GM21526 (cell line): ENCODE results near the gene SUPT4H1.

Source experiments
- ATAC-seq: cut with Tn5 transposase; IDR thresholded peaks from one replicate; pipeline ENCODE4 v1.9.1; 2021; ENCODE audit warnings: moderate library complexity; ENCODE audit not compliant: unreplicated experiment, low FRiP score

The SUPT4H1 gene

DNA sequence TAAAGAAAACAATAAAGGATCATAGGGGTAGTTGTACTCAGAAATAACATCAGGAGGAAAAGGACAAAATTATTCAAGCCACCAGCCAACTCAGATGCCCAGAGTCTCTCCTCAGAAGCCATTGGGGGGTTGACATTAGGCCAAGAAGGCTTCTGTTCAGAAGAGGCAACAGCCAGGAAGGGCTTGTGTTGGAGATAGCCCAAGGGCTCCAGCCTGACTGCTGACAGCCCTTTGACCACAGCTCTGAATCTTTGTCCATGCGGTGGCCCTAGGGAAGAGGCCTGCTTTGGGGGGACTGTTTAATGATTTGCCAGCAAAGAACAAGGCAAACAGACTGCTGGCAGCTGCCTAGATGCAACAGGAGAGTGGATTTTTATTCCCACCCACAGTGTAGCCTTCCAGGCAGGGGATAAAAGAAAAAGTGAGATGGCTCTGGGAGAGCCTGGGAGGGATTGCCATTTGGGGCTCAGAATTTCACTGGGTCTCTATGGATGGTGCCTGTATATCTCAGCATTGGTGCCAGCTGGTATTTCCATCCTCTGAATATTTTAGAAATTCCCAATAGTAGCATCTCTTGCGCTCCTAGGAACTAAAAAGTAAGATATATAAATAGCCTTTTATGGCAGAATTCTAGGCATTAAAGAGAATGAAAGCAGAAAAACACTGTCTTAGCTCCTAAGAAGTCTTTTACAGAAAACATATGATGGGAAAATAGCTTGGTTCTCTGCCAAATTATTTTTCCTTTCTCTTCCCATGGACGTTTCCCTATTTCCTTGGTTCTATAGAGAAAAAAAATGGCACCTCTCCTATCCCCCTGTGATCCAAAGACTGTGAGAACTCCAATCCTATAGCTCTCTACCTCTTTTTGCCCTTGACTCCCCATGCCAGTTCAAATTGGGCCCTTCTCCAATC, 29.4 kb upstream of the SUPT4H1 start:
- no peak for ATAC-seq

DNA sequence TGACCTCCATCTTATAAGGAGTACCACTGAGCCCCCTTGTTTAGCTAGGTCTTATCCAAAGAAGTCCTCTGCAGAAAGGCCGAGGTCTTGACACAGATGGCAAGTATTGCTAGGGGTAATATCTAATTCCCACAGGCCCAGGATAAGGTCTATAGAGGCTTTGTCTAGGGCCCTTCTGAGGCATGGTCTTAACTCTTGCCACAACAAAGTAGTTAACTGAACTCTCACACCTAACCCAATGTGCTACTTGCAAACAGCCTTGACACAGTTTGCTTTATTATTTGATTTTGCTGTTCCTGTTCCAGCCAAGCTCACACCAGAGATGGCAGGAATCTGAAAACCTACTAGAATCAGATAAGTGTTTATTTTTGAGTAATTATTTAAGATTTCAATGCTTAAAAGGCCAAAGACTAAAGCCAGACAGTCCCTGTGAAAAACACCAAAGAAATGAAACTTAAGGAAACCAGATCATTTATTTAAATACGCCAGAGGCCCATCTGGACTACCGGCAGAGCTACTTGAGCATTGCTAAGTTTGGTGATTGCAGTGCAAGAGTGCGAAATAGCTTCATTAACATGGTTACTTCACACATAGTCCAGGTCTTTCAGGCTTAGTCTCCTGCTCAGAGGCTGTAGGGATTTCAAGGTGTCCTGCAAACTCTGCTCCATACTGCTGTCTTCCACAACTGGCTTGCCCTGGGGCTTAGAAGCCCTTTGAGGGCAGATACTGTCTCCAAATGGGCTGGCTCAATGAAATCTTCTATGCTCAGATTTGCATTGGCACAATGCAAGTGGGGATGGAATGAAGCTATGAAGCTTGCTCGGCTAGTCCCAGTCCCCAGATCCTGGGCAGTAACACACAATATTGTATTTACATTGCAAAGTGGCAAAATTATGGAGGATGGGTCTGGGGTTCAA, 28.5 kb upstream of the SUPT4H1 start:
- no peak for ATAC-seq

DNA sequence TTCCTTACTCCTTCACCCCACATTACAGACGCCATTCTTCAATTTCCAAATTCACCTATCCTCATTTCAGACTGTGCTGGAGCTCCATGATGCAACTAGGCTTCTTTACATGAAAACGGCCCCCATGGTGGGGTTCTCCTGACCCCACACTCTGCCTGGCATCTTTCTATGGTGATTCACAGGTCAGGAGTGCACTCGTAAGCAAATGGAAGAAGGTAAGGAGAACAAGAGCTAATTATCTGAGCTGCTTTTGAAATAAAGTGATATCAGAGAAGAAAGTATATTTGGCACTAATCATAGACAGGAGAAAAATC, 27.5 kb upstream of the SUPT4H1 start:
- ATAC-seq = no peak

DNA sequence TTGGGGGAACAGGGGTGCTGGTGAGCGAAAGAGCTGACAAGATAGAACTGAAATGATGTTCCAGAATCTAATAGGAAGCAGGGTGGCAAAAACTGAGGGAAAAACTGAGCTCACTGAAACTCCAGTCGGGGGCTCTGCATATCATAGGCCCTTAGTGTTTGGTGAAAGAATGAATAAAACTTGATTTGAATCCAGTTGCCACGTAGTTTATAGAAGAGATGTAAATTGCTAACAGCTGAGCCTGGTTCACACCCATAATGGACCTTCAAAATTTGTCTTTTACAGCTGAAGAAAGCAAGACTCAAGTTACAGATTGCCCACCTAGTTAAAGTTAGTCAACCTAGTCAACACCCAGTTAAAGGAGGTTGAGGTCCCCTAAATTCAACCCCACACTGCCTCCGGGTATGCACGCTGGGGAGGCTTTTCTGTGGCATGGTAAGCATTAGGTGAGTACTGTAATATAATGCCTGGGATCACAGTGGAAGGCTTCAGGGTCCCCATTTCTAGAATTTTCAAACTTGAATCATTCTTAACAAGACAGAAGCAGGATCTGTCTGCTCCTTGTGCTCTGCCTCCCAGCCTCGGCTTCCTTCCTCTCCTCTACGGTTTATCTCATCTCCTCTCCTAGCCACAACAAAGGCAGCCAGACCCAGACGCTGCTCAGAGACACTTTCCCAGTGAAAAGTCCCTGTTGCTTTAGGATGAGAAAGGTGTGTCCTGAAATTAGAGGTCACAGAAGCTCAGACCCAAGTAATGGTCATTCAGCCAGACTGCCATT, 26.9 kb upstream of the SUPT4H1 start:
- ATAC-seq = no peak

DNA sequence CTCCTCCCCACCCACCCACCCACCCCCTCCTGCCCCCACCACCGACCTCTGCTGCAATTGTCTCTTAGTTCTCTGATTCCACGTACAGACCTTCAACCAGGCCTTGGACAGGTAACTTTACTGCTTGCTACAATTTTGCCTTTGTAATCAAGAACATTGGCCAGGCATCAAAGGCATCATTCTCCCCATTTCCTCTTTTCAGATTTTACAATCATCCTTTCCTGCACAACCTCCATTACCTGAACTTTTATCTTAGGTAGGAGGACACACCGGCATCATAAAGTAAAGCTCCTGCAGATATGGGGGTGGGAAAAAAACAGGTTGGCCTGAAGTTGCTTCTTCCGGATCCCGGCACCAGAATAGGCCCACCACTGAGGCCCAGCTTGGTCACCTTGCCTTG, 25.7 kb upstream of the SUPT4H1 start:
- no peak for ATAC-seq

DNA sequence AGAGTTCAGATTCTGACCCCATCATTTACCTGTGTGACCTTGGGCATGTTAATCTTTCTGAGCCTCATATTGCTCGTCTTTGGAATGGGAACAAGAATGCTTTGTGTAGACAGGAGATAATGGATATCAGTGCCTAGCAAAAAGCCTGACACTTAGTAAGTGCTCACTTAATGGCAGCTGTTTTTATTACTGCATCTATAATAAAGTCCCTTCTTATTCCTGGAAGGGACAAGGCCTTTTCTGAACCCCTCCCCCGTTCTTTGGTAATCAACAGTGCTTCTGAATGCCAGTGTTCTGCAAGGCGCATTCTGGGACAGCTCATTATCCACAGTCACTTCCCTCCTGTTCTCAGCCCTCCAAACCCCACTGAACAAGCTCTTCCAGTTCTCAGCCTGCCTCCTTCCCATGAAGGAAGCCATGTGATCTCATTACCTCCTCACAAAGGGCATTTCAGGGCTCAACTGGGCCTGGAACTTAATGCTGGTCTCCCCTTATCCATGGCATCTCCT, 25.1 kb upstream of the SUPT4H1 start:
- ATAC-seq = no peak

DNA sequence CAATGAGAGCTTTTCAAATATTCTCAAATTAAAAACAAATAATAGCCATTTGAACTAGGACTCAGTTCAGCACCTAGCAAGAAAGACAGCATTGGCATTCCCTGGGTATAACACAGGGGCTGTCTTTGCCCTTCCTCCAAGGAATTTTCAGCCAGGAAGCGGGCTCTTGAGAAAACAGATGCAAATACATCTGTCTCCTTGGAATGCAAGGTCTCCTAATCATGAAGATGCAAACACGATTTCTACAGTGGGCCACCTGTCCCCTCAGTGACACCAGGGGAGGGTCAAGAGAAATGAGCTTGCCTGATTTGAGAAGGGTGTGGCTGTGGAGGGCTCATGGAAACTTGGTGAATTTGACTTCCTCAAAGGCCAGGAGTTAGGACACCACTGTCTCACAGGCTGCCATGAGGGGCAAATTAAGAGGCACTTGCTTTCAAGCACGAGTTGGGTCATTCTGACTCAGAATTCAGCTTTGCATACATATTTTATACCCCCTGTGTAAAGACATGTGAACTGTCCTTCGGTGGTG, 24.5 kb upstream of the SUPT4H1 start:
- ATAC-seq = no peak

DNA sequence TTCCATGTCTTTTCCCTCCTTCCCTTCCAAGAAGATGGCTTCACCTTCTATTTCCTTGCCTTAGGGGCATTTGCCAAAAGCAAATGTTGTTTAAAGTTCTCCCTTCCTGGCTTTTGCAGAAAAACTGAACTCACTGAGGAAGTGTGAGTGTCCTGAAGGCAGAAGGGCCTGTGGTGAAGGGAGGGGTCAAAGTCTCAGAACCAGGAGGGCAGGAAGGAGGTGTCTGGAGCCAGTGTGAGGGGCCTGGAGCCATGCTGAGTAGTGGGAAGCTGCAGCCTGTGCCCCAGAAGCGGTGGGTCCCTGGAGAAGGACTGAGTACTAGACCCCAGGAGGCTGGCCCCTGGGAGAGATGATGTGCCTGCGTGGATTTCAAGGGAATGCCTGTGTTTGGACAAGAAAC, 23.8 kb upstream of the SUPT4H1 start:
- no peak for ATAC-seq

DNA sequence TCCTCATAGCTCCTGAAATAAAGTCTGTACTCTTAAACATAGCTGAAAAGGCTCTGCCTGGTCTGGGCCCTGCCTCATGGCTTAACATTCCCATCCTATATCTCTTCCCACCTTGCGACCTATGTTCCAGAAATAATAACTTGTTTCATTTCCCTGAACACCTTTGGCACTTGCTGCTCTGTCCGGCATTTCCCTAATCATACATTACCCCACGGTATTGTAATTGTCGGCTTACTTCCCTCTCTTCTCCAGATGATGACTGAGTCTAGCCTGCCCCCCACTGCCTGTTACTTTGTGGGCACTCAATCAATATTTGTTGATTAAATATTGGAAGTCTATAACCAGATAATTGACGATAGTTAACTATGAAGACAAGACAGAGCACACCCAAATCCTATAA, 23.3 kb upstream of the SUPT4H1 start:
- no peak for ATAC-seq

DNA sequence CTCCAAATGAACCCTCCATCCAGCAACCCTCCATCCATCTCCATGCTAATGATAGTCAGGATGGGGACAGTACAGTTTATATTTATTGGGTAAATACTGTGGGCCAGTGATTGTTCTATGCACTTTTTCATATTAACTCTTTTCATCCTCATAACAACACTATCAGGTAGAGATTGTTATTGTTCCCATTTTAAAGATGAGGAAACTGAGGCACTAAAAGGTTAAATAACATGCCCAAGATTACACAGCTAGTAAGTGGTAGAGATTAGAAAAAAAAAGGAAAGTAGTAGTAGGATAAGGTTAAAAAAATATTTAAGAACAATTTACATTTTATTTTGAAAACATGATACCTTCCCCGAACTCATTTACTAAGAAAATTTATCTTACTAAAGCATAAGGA, 21.9 kb upstream of the SUPT4H1 start:
- ATAC-seq = no peak

DNA sequence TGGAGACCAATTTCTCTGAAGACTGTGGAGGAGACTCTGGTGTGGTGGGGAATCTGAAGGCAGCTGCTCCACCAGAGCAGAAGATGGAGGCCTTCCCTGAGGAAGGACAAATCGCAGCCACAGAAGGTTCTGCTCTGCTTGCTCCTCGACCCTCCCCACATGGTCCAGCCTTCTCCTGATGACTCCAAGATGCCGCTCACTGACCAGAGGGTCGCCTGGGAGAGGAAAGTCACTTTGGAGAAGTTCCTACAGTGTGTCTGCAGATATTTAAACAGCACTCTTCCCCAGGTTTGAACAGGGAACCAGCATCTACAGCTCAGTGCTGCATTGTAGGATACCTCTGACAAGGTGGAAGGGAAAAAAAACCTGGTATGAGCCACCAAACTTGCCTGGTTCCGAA, 21.0 kb upstream of the SUPT4H1 start:
- ATAC-seq = no peak

DNA sequence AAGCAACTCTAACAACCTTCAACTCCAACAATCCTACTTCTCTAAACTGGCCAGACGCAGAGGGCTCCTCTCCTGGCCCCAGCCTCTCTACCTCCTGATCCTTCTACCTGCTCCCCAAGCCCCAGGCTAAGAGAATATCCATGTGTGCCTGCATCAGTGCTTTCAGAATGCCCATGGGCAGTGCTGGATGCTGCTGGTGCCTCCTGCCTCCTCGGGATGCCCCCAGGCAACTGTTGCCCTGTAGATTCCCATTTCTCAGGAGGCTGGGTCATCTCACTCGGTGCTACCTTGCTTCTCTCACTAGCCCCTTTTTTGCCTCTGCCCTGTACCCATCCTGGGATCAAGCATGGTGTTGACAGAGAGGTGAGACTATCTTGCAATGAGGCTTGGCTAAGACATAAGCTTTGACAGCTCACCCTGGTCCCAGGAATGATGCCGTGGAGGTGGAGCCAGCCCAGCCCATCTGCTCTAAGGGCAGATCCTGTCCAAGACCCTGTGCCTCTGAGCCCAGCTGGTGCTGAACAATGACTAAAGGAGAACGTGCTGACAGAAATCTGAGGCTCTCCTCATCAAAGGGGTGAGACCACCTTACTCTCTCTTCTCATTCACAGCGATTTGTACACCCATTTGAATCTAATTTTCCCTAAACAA, 19.4 kb upstream of the SUPT4H1 start:
- ATAC-seq = no peak

DNA sequence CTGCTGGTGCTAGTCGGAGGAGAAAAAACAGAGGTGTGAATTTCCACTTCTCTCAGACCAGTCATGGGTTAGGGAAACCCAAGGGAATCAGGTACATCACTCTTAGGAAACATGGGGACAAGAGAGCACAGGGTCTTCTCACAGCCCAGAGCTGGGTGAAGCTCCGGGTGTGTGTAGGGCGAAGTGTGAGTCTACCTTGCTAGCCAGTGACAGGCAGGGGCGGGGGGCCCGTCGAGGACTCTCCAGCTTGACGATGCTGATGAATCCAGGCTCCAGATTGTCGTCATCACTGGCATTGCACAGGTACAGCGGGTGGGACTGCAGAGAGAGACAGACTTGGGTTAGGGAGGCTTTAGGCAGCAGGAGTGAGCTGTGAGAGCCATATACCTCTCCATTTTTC, 18.7 kb upstream of the SUPT4H1 start:
- no peak for ATAC-seq

DNA sequence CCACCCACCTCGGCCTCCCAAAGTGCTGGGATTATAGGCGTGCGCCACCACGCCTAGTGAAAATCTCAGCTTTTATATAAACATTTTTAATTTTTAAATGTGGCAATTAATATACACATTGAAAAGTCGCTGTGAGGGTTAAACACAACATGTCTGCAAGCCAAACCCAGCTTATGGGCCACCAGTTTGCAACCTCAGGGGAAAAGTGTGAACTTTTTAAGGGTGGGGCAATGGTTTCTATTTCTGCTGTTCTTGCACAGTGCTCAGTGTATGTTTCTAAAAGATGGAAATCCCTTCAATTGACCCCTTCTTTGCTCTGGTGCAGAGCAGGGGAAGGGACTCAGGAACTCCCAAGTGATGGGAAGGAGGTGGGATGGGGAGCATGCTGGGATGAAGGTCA, 18.3 kb upstream of the SUPT4H1 start:
- no peak for ATAC-seq

DNA sequence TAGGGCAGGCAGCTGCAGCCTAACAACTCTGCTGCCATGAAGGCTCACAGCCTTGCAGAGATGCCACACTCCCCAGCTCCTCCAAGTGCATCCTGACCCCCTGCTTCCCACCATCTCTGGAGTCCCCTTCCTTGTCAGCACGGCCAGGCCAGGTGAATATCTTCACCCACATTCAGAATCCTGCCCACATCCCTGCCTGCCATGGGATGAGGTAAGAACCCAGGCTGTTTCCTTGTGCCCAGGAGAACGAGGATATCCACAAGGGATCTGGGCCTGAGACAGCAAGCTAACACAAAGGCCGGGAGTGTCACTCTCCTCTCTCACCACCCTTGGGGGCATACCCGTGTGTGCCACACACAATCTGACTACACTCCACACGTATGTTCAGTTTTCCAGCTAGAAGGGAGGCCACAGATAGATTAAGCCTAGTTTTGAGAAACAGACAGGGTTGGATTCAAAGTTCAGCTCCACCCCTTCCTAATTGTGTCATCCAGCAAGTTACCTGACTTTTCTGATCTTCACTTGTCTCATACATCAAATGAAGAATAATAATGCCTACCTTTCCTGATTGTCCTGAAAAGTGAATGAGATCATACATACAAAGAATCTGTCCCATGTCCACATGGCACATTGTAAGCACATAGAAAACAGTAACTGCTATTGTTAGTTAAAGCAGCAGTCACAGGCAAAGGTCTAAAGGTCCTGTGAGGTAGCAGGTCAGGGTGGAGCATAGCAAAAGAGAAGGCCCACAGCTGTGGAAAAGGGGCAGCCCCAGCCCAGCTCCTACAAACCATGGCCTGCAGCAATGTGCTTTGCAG, 17.4 kb upstream of the SUPT4H1 start:
- ATAC-seq = no peak

DNA sequence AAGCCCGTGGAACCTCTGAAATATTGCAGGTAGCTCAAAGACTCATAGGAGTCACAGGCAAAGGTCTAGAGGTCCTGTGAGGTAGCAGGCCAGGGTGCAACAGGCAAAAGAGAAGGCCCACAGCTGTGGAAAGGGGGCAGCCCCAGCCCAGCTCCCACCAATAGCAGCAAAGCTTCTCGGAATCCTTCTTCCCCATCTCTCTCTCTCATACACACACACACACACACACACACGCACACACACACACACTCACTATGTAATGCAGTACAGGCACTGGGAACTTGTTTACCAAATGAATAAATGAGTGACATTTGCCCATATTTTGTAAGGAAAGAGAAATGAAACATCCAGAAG, 16.8 kb upstream of the SUPT4H1 start:
- no peak for ATAC-seq

DNA sequence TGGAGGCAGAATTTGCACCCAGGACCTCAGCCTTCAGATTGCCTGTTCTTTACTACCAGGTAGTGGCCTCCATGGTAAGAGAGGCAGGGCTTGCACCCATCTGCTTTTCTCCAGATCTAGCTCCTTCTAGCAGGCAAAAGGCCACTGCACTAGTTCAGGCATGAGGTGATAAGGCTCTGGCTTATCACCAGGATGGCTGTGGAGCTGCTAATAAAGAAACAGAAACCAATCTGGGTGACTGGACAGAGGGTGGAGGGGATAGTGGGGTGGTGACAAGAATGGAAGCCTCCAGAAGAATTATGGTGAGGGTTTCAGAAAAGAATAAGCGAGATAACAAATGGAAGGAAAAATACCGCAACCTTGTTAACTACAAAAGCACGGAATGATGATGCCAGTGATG, 15.5 kb upstream of the SUPT4H1 start:
- no peak for ATAC-seq

DNA sequence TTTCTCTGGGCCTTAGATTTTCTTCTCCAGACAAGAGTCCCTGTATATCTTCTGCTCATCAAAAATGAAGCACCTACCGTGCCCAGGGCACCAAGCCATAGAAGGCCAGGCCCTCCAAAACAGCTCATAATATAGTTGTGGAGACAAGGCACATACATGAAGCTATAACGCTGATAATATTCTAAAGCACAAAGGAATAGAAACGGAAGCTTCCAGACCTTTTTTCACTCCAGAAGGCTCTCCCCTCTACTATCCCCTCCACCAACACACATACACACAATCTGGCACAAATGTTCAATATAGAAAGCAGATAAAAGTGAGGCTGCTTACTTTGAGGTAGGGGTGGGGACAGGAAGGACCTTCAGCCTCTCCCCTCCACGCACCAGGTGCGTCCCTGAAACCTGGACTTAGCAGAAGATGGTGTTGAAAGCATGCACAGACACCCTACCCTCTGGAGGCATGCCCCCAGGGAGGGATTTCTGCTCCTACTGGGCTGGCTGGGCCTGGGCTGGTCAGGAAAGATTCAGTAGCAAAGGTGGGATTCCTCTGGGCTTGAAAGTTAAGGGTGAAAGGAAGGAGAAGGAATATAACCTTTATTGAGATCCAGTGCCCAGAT, 14.1 kb upstream of the SUPT4H1 start:
- ATAC-seq = no peak
